Amygdala (tissue), 56 donors: ENCODE data around the gene PDE4D.
"Not testable (repeated sequence)": the region's sequence is repeated elsewhere in the genome, so short reads cannot be mapped to it uniquely, and the experiment has no call there.

Experiments
- DNase-seq, 56 donors: peaks; one replicate each; lab custom pipeline; 2025; lab: John Stamatoyannopoulos, UW

Gene PDE4D

DNA sequence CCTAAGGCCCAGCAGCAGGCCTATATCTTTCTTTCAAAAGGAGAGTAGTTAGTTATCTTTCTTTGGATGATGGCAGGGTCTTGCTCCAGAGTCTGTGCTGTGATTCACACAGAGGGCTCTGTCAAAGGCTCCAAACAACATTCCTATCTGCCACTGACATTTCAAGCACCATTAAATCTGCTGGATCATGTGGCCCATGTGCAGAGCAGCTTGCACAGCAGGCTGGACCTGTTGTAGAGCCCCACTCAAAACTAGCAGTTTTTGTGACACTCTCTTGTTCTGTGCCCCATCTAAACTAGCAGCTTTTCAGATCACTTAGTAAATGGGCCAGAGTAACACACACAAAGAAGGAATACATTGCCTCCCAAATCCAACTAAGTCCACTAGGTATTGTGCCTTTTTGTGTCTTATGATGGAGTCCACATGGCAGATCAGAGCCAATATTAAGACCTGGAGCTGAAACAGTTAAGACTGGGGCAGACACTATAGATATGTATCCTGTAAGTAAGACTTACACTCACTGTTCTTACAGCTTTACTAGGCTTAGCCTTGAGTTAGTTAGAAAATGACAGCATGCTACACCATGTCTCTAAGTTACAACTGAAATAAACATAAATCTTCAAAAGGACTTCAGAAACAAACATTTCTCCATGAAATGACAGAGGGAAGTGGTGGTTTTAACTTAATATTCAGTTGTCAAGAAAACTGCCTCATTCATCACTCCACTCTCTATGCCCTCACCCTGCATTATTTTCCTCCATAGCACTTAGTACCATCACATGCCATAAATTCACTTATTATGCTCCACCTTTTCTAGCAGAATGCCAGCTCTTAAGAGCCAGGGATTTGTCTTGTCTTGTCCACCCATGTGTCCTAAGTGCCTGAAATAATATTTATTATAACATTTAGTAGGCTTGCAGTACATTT, 909.7 kb downstream of the PDE4D start:
- DNase-seq, result no peak

- no peak for DNase-seq
These were observed 912.6 kb downstream of the PDE4D start for GRCh38 chr5:58980890-58981289.

GRCh38 chr5:58979090-58979489, 914.4 kb downstream of the PDE4D start:
- no peak for DNase-seq

DNA sequence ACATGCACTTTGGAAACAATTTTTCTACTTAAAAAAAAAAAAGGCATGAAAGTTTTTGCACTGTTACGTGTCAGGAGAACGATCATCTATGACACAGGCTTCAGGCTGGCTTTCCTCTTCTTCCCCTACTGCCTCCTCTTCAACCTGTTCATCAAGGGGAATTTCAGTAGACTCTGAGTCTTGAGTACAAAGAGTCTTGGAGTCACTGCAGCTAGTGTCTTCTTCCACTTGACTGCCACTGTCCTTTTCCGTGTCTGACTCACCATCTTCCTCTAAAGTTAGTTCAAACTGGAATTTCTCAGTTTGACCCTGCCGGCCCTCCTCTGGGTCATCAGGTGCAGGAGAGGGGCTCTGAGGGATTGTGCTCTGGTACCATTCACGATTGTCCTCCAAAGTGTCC, 918.9 kb downstream of the PDE4D start:
- DNase-seq, result no peak

DNA sequence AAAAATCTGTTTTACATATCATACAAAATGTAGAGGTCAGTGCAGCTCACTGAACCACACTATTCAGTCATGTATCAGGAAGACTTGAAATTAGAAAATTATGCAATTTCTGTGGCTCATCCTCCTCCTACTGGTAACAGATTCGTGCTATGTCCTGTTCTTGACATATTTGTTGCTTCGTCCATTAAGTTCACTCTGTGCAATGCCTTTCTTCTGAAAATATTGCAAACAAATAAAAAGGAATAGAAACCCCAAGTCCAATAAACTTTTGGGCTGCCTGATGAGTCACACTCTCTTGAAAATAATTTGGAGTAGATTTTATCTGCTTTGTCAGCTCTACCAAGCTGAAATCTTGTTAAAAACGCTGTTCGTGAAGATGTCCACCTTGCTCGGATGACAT, 919.4 kb downstream of the PDE4D start:
- DNase-seq, result no peak

DNA sequence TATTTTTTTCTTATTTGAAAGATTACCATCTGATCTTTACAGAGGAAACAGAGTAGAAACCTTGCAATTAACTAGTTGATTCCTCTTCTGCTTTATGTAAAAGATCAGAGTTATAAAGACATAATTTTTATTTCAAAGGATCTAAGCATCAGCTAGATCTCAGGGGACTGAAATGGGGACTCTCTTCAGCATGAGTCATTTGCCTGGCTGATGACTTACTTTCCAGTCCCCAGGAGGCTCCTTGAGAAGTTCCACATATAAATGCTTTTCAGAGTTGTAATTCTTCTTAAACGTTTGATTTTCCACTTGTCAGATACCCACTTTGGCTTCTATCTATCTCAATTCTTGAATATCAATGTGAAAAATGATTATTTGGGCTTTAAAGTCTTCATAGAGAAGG, 921.2 kb downstream of the PDE4D start:
- DNase-seq, result no peak

- no peak for DNase-seq
These were observed 922.8 kb downstream of the PDE4D start for GRCh38 chr5:58970766-58971165.

DNA sequence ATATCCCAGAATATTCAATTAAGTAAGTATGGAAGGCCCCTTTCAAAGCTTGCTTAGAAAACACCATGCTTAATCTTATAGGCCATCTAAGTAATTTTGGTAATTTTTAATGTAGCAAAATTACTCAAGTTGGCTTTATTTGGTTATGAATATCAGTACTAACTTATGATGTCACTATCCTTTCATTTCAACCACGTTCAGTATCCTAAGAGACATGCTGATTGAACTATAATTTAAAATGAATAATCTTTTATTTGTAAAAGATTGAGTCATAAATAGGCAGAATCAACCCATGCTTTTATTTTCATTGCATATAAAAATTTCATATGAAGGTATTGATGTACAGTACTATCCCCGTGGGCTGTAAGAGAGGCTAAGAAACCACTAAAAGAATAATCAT, 923.7 kb downstream of the PDE4D start:
- no peak for DNase-seq

DNA sequence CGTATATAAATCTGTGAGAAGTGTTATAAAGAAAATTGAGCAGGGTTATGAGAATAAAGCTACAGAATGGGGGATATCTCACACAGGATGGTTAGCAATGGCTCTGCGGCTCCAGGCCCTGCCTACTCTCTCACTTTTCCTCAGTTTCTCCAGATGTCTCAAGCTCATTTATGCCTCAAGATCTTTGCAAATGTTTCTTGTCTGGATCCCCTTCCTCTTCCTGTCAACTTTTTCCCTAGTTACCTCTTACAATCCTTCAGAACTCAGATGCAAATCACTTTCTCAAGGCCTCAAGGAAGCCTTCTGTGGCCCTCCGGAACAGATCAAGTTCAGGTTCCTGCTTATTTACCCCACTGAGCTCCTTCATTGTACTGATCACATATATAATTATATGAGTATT, 924.3 kb downstream of the PDE4D start:
- no peak for DNase-seq

GRCh38 chr5:58968350-58968749, 925.2 kb downstream of the PDE4D start:
- no peak for DNase-seq

DNA sequence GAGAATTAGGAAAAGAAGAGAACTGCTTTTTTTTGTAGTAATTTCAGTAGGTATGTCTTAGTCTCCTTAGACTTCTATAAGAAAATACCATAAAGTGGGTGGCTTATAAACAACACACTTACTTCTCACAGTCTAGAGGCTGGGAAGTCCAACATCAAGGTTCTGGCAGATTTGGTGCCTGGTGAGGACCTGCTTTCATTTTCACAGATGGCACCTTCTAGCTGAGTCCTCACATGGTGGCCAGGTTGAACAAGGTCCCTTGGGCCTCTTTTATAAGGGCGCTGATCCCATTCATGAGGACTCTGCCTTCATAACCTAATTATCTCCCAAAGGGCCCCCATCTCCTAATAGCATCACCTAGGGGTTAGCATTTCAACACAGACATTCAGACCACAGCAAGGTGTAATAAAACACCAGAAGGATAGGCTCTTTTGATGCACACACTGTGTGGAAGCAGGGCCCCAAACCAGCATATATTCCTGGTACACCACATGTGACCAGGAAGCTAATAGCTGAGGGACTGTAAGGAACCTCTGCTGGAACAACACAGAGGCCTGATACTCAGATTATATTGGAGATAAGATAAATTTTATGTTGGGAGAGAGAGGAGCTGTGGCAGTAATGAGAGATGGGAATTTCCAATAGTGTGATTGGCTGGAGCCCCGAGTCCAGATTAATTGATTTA, 925.8 kb downstream of the PDE4D start:
- no peak for DNase-seq

DNA sequence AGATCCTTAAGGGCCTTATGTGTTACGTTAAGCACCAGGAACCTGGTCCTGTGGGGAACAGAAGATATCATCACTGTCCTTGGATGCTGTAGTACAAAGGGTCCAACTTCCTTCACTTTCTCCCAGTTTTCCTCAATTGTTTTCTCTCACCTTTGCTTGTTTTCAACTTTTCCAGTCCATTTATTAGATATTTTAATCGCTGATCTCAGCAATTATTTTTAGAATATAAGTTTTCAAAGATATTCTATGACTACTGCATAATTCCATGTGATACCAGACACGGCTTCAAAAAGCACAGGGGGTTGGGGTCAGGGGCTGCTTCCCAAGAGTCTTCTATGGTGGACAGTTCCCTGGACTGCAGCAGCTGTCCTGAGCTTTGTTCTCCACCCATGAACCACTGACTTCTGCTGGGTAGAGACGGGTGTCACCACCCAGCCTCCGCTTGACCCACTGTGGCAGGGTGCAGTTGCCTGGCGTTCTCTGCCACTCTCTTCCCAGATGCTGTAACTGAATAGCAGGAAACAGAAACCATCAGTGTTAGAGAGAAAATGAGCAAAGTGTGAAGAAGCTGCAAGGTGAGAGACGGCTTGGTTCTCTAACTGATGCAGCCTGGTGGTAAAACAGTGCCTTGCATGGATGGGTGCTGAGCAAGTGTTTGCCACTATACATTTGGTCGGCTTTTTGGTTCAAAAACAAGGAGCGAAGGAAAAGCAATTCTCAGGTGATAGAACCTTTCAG, 927.7 kb downstream of the PDE4D start:
- no peak for DNase-seq

DNA sequence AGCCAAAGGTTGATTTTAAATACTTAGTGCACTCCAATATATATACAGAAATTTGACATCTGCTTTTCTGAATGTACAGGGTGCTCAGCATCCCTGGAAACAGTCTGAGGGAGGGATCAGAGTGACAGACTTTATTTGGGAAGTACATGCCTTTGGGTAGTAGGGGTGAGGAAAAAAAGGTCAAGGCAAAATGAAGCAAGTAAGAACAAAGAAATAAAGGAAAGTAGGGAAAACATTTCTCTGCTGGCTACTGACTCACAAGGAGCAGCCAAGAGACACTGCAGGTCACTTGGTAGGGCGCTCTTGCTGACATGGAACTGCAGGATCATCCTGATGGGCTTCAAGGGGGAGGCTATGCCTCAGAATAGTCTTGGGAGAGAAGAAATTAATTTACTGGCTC, 929.7 kb downstream of the PDE4D start:
- DNase-seq, result no peak

GRCh38 chr5:58963361-58963760, 930.2 kb downstream of the PDE4D start:
- DNase-seq, result no peak

GRCh38 chr5:58961631-58962280, 931.8 kb downstream of the PDE4D start:
- no peak for DNase-seq

- no peak for DNase-seq
These were observed 934.8 kb downstream of the PDE4D start for GRCh38 chr5:58958701-58959100.

GRCh38 chr5:58953218-58953617, 940.3 kb downstream of the PDE4D start:
- DNase-seq, result not testable (repeated sequence)

DNA sequence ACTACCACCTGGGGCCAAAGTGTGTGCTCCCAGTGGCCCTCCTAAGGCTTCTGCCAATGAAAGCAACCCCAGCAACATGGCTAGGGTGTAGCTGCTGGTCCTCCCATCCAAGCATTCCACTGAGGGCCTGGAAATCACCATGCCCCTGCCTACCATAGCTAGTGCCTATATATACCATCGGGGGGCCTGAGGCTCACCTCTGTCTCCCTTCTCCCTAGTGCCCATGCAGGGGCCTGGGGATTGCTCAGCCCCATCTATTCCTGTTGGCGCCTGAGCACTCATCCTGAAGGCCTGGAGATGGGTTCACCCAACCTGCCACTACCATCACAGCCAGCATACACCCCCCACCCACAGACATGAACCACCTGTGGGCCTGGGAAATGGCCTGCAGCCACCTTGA, 943.3 kb downstream of the PDE4D start:
- no peak for DNase-seq

GRCh38 chr5:58946230-58946629, 947.3 kb downstream of the PDE4D start:
- no peak for DNase-seq

DNA sequence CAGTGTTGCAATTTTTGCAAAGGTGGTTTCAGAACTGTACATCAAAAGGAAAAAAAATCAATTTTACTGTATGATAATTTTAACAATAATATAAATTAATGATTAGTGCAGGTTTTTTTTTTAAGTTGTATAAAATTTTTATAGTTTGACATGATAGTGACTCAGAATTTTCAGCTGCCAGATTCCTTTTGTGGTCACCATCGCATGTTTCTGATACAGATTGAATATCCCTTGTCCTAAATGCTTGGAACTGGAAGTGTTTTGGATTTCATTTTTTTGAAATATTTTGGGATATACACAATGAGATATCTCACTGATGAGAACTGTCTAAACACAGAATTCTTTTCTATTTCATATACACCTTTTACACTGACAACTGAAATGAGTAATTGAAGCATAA, 949.3 kb downstream of the PDE4D start:
- DNase-seq, result no peak

- no peak for DNase-seq
These were observed 953.1 kb downstream of the PDE4D start for GRCh38 chr5:58940446-58940845.
